Spinal cord (tissue), 10 donors: ENCODE results near the gene CAPZA1. TPM values are rescaled to one million over a fixed set of nuclear protein-coding genes. Genes with fewer than 3 reads are reported as not detected.

Experiments used
- DNase-seq, 6 donors: peaks; one replicate each; pipeline versions ENCODE4 v3.0.0 to v3.0.0-alpha.2; 2013 to 2015; ENCODE audit warnings: low spot score in 6 of 6, low read depth in 4 of 6
- H3K27ac ChIP-seq: one replicate; pipeline ENCODE4 v1.5.1; 2013; ENCODE audit warnings: low read depth, low read length, control low read depth
- H3K27me3 ChIP-seq: one replicate; pipeline ENCODE4 v1.6.1; 2013; ENCODE audit warnings: low read length; ENCODE audit not compliant: control insufficient read depth, insufficient read depth
- H3K36me3 ChIP-seq: one replicate; pipeline ENCODE4 v1.6.1; 2013; ENCODE audit warnings: low read length; ENCODE audit not compliant: control insufficient read depth, insufficient read depth
- H3K4me1 ChIP-seq: one replicate; pipeline ENCODE4 v1.6.1; 2013; ENCODE audit warnings: low read length; ENCODE audit not compliant: control insufficient read depth, insufficient read depth
- H3K4me3 ChIP-seq: one replicate; pipeline ENCODE4 v1.5.1; 2013; ENCODE audit warnings: low read depth, low read length, control low read depth
- H3K9me3 ChIP-seq: one replicate; pipeline ENCODE4 v1.6.1; 2013; ENCODE audit warnings: low read length; ENCODE audit not compliant: control insufficient read depth, insufficient read depth
- WGBS: methylation state at CpG from one replicate; pipeline ENCODE4 v1.1.5; 2013; ENCODE audit warnings: missing lambda C conversion rate; ENCODE audit not compliant: insufficient coverage; 5-methylcytosine and 5-hydroxymethylcytosine counted together
- polyA plus RNA-seq, 2 donors: library from polyadenylated mRNA; unstranded; fragments of 120-200 nt; gene quantifications; one replicate each; pipeline ENCODE4 v1.2.1, GENCODE V29; 2013; ENCODE audit not compliant: insufficient read length in 2 of 2
- total RNA-seq, 2 donors: library from RNA; depleted of rRNA in 1 of 2; stranded (reverse); fragments of 120-200 nt in 1 of 2; fragments of >200 nt in 1 of 2; gene quantifications; one replicate each; pipeline versions ENCODE4 v1.2.3 to v1.2.4, GENCODE V29; 2013 to 2014
- donor health status: healthy.

The CAPZA1 gene
- total and polyA plus RNA-seq, 4 donors, result 76.4 to 148 (median 98.1) TPM

DNA sequence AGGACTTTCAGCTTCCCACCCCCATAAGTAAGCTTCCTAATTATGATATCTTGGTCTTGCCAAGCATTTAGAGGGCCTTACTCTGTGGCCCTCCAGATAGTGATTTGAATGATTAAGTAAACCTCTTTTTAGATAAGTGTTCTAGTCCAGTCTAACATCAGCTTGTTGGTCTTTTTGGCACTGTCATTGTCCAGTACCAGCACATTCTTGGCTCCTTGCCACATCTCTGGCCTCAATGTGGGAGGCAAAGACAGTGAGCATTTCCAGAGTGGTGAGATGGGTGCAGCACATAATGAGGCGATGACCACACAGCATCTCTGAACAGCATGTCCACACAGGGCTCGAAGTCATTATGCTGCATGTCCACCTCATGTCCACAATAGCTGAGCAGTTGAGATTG lies 6.1 kb downstream of the CAPZA1 start:
- Histone ChIP-seq H3K9me3 (no peaks in the 10 kb centered on the region), H3K27me3 (no peaks in the 10 kb centered on the region), H3K36me3 (no peaks in the 10 kb centered on the region), H3K4me1 (peaks cover 10% of the 10 kb centered on the region), H3K27ac (no peak overlapping the region), H3K4me3 (no peak overlapping the region)
- peak in 1 of 6 donors; percentile 7 for DNase-seq
- WGBS, result 100% methylated on average over 1 of the region's 2 CpGs

DNA sequence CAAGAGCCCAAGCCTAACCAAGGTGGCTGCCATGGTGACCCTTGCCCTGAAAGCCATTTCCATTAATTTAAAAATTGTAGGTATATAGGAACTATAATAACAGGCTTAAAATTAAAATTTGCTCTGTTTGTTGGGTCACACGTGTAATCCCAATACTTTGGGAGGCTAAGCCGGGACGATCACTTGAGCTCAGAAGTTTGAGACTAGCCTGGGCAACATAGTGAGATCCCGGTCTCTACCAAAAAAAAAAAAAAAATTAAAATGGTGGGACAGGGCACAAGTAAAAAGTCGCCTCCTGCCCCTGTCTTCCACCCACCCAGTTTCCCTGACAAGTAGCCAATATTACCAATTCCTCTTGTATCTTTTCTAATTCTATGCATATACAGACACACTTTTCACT lies 6.6 kb downstream of the CAPZA1 start:
- Histone ChIP-seq H3K9me3 (no peaks in the 10 kb centered on the region), H3K4me1 (peaks cover 8% of the 10 kb centered on the region), H3K27me3 (no peaks in the 10 kb centered on the region), H3K36me3 (no peaks in the 10 kb centered on the region), H3K27ac (no peak overlapping the region), H3K4me3 (no peak overlapping the region)
- WGBS, result 100% methylated on average over 2 of the region's 5 CpGs
- no peak for DNase-seq

DNA sequence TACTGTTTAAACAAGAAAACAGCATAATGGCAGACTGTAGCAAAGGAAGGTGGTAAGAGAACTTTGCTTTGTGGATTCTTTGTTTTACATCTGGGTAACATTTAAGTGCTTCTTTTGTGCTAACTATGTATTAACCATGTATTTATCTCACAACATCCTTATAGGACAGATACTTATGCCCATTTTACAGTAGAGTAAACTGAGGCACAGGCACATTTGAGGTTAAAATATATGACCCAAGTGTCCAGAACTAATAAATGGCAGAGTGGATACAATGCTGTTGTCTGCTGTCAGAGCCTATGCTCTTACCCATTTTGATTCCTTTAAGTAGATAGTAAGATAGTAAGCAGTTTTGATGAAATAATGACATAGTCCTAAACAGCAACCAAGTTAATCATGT lies 7.3 kb downstream of the CAPZA1 start:
- no peaks in the 10 kb centered on the region for H3K9me3 ChIP-seq
- H3K27me3 ChIP-seq, result no peaks in the 10 kb centered on the region
- H3K36me3 ChIP-seq, result no peaks in the 10 kb centered on the region
- peaks cover under 1% of the 10 kb centered on the region for H3K4me1 ChIP-seq
- no peak overlapping the region for H3K4me3 ChIP-seq
- no peak for DNase-seq
- H3K27ac ChIP-seq, result no peak overlapping the region

DNA sequence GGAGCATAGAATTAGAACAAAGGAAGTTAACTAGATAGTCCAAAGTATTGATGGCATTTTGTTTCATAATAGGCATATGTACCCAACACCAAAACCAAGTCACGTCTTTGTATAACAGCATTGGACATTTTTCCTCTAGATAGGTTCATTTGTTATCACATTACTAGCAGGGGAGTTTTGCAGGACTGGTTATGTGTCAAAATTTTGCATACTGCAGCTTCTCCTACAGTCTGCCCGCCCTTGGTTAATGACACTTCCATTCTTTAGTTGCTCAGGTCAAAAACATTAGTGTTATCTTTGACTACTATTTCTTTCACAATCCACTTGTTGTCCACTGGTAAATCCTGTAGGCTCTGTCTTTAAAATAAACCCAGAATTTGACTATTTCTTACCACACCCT lies 8.9 kb downstream of the CAPZA1 start:
- H3K4me3 ChIP-seq, result no peak overlapping the region
- no peaks in the 10 kb centered on the region for H3K27me3 ChIP-seq
- WGBS, result 100% methylated on average over 1 of the region's 2 CpGs
- H3K27ac ChIP-seq, result no peak overlapping the region
- no peak for DNase-seq
- no peaks in the 10 kb centered on the region for H3K9me3 ChIP-seq
- no peaks in the 10 kb centered on the region for H3K36me3 ChIP-seq
- no peaks in the 10 kb centered on the region for H3K4me1 ChIP-seq

DNA sequence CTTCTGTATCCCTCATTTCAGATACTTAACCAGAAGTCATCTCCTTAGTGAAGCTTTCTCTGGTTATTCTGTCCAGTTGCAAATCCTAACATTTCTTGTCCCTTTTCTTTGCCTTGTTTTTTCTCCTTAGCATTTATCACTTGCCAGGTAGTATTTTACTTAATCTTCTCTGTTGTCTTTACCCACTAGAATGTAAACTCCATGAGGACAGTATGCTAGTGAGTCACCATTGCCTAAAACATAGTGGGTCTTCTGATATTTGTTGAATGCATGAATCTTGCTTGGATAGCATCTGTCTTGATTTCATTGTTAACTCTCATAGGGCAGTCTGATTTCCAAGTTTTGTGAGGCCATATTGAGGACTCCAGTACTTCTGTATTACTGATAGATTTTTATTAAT lies 9.6 kb downstream of the CAPZA1 start:
- no peak for DNase-seq
- Histone ChIP-seq H3K27ac (no peak overlapping the region), H3K4me1 (no peaks in the 10 kb centered on the region), H3K36me3 (no peaks in the 10 kb centered on the region), H3K27me3 (no peaks in the 10 kb centered on the region), H3K4me3 (no peak overlapping the region), H3K9me3 (no peaks in the 10 kb centered on the region)

DNA sequence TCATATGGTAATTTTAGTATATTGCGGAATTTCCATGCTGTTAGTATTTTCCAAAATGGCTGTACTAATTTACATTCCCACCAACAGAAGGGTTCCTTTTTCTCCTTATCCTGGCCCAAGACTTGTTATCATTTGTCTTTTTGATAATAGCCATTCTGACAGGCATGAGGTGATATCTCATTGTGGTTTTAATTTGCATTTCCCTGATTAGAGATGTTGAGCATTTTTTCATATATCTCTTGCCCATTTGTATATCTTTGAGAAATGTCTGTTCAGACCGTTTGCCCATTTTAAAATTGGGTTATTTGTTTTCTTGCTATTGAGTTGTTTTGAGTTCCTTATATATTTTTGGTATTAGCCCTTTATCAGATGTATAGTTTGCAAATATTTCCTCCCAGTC lies 14.0 kb downstream of the CAPZA1 start:
- DNase-seq, result no peak
- no peaks in the 10 kb centered on the region for H3K9me3 ChIP-seq
- H3K4me3 ChIP-seq, result no peak overlapping the region
- no peak overlapping the region for H3K27ac ChIP-seq
- WGBS, result no CpG with 5 or more reads among the region's 2 CpGs
- no peaks in the 10 kb centered on the region for H3K4me1 ChIP-seq
- H3K27me3 ChIP-seq, result no peaks in the 10 kb centered on the region
- H3K36me3 ChIP-seq, result no peaks in the 10 kb centered on the region

DNA sequence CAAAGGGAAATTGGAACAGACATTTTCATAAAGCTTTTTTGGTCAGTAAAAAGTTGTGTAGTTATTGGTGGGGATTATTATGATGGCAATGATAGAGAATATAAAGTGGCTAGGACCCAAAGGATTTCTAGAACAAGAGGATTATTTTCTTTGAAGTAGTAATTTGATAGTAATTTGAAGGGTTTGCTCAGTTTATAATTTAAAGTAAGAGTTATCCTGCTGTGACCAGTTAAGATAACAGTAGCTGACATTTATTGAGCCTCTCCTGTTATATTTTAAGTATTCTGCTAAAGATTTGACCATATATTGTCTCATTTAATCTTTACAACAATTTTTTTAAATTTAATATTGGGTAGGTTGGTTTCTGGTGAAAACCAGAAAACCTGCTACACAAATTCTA lies 14.7 kb downstream of the CAPZA1 start:
- H3K27ac ChIP-seq, result no peak overlapping the region
- no peak for DNase-seq
- no peaks in the 10 kb centered on the region for H3K36me3 ChIP-seq
- no peaks in the 10 kb centered on the region for H3K27me3 ChIP-seq
- H3K4me3 ChIP-seq, result no peak overlapping the region
- H3K9me3 ChIP-seq, result no peaks in the 10 kb centered on the region
- no peaks in the 10 kb centered on the region for H3K4me1 ChIP-seq

DNA sequence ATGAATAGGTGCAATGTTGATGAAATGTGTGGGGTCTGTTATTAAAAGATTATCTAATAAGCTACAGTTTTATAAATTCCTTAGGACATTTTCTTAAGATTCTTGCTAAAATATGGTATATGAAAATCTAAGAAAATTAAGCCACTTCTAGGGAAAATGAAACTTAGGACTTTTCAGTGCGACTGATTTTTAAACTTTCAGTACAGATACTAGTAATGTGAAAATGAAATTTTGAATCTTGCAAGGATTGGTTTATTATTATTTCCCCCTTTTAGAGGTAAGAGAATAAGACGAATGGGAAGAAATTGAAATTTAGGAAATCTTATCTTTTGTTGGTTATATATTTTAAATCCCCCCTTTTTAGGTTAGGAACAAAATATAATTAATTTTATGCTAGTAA lies 16.4 kb downstream of the CAPZA1 start:
- H3K9me3 ChIP-seq, result no peaks in the 10 kb centered on the region
- H3K4me1 ChIP-seq, result no peaks in the 10 kb centered on the region
- WGBS, result no CpG with 5 or more reads among the region's 2 CpGs
- H3K27me3 ChIP-seq, result no peaks in the 10 kb centered on the region
- no peak overlapping the region for H3K4me3 ChIP-seq
- H3K36me3 ChIP-seq, result no peaks in the 10 kb centered on the region
- H3K27ac ChIP-seq, result no peak overlapping the region
- no peak for DNase-seq

DNA sequence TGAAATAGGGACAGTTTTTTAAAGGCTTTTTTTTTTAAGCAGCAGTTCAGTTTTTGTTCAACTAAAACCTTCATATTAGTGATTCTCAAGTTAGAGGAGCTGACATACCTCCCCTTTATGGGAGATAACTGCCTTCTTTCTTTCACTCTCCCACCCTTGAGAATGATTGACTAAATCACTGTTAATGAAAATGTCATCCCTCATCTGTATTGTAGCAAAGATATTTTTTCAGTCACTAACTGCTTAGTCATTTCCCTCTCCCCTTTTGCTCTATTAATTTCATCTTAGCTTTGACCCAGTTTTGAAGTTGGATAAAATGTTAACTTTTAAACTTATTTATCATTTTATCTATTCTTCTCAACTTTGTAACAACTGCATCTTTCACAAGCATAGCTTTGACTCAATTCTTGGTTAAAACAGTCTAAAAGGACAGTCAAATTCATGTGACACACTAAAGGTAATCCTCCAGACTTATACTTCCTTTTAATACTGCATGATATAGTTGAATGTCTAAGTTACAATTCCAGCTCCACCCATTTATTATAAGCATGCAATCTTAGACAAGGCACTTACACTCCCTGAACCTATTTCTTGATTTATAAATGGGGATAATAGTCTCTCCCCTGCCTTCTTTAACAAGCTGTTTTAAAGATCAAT lies 17.1 kb downstream of the CAPZA1 start:
- Histone ChIP-seq H3K27me3 (no peaks in the 10 kb centered on the region), H3K4me3 (no peak overlapping the region), H3K9me3 (no peaks in the 10 kb centered on the region), H3K4me1 (peaks cover 4% of the 10 kb centered on the region), H3K36me3 (no peaks in the 10 kb centered on the region), H3K27ac (no peak overlapping the region)
- no peak for DNase-seq

DNA sequence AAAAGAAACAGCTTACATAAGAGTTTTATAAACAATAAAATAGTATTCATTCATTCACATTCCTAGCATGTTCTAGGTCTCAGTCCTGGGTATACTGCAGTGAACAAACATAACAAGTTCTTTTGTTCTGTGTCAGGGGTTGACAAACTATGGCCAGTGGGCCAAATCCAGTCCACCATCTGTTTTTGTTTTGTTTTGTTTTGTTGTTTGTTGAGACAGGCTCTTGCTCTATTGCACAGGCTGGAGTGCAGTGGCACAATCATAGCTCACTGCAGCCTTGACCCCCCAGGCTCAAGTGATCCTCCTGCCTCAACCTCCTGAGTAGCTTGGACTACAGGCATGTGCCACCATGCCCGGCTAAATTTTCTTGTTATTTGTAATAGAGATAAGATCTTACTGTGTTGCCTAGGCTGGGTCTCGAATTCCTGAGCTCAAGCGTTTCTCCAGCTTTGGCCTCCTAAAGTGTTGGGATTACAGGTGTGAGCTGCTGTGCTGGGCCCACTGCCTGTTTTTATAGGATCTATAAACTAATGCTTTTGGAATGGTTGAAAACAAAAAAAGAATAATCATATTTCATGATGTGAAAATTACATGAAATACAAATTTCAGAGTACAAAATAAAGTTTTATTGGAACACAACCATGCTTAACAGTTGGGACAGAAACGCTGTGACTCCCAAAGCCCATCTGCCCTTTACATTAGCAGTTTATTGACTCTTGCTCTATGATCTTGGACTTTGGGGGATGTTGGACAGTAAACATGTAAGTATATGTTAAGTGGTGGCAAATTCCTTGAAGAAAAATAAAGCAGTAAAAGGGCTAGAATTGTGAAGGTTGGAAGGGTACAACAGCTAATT lies 17.9 kb downstream of the CAPZA1 start:
- Histone ChIP-seq H3K4me1 (peaks cover 4% of the 10 kb centered on the region), H3K36me3 (no peaks in the 10 kb centered on the region), H3K9me3 (no peaks in the 10 kb centered on the region), H3K27ac (no peak overlapping the region), H3K27me3 (no peaks in the 10 kb centered on the region), H3K4me3 (no peak overlapping the region)
- peak in 1 of 6 donors; percentile 6 for DNase-seq
- WGBS, result 100% methylated on average over 1 of the region's 4 CpGs
